PC-9 (cell line): Measurements from ENCODE around the gene GPR176. TPM values are rescaled to one million over a fixed set of nuclear protein-coding genes. Genes with fewer than 3 reads are reported as not detected.

ENCODE experiments used
- BruUV-seq: library from RNA; stranded (reverse); fragments of 400-500 nt; replicated peaks from 2 replicates; lab custom pipeline; 2021; lab: Mats Ljungman, UMichigan
- CTCF ChIA-PET: fragments of 300-600 bp; sonication (Branson Sonifier 250); formaldehyde crosslinking; loops from one replicate; lab custom pipeline; 2022; ENCODE audit warnings: antibody characterized with exemption; lab: Charles Lee
- POLR2A ChIA-PET: fragments of 300-600 bp; sonication (Branson Sonifier 250); formaldehyde crosslinking; loops from one replicate; lab custom pipeline; 2022; ENCODE audit warnings: antibody characterized with exemption; ENCODE audit not compliant: unreplicated experiment; lab: Charles Lee
- DNase-seq, 2 experiments: peaks; one replicate each; pipeline versions ENCODE4 v3.0.0 to v3.0.0-alpha.2; 2015 to 2022; ENCODE audit warnings: mixed read lengths in 1 of 2
- H2AFZ ChIP-seq: fragments of 200-600 bp; sonication (generic); 2 replicates; pipeline ENCODE4 v1.8.1; 2017; ENCODE audit warnings: antibody characterized with exemption
- H3F3A ChIP-seq: fragments of 200-600 bp; sonication (generic); 2 replicates; pipeline ENCODE4 v1.8.1; 2017; ENCODE audit warnings: antibody characterized with exemption, mild to moderate bottlenecking, low read depth; ENCODE audit not compliant: insufficient read depth
- H3K27ac ChIP-seq: fragments of 200-600 bp; sonication (generic); 2 replicates; pipeline ENCODE4 v1.6.1; 2016; ENCODE audit warnings: mixed run types
- H3K27me3 ChIP-seq: fragments of 200-600 bp; sonication (generic); 2 replicates; pipeline ENCODE4 v1.6.1; 2016; ENCODE audit warnings: low read depth, mixed run types; ENCODE audit not compliant: insufficient read depth
- H3K36me3 ChIP-seq: fragments of 200-600 bp; sonication (generic); 2 replicates; pipeline ENCODE4 v1.6.1; 2016; ENCODE audit warnings: low read depth, mixed run types
- H3K4me1 ChIP-seq: fragments of 200-600 bp; sonication (generic); replicated peaks from 2 replicates; pipeline ENCODE4 v1.6.1; 2016; ENCODE audit warnings: mixed run types; ENCODE audit not compliant: insufficient read depth
- H3K4me2 ChIP-seq: fragments of 200-600 bp; sonication (generic); 2 replicates; pipeline ENCODE4 v1.6.1; 2017; ENCODE audit warnings: mixed run types
- H3K4me3 ChIP-seq: fragments of 200-600 bp; sonication (generic); 2 replicates; pipeline ENCODE4 v1.6.1; 2016; ENCODE audit warnings: mixed run types
- H3K79me2 ChIP-seq: fragments of 200-600 bp; sonication (generic); 2 replicates; pipeline ENCODE4 v1.6.1; 2017; ENCODE audit warnings: low read depth, mixed run types
- H3K9me2 ChIP-seq: fragments of 200-600 bp; sonication (generic); 2 replicates; pipeline ENCODE4 v1.8.1; 2017; ENCODE audit warnings: mild to moderate bottlenecking; ENCODE audit not compliant: insufficient read depth
- H3K9me3 ChIP-seq: fragments of 200-600 bp; sonication (generic); 2 replicates; pipeline ENCODE4 v1.8.1; 2016; ENCODE audit warnings: low read depth; ENCODE audit not compliant: insufficient read depth
- H4K20me1 ChIP-seq: fragments of 200-600 bp; sonication (generic); 2 replicates; pipeline ENCODE4 v1.8.1; 2017; ENCODE audit not compliant: insufficient read depth
- CTCF ChIP-seq: fragments of 200-600 bp; sonication (generic); conservative IDR thresholded peaks from 2 replicates; pipeline ENCODE4 v1.6.1; 2017; ENCODE audit warnings: mixed run types, antibody characterized with exemption, mild to moderate bottlenecking, moderate library complexity
- EZH2 ChIP-seq: fragments of 200-600 bp; sonication (generic); IDR thresholded peaks from 2 replicates; pipeline ENCODE4 v1.8.0; 2017; ENCODE audit warnings: antibody characterized with exemption, low read depth
- intact Hi-C: fragments of 100-400 bp; cut with micrococcal nuclease; formaldehyde crosslinking; loops from one replicate; pipeline ENCODE4 v1.10.0; 2022; ENCODE audit not compliant: unreplicated experiment
- total RNA-seq: library from RNA; stranded (reverse); gene quantifications from 2 replicates; pipeline ENCODE4 v1.2.3, GENCODE V29; 2021

Gene GPR176
- total RNA-seq, 1 experiment from 2014 or later = 4.7 TPM

GRCh38 chr15:39777496-39777895 lies 142.6 kb downstream of the GPR176 start:
- no peak for TF ChIP-seq CTCF
- TF ChIP-seq EZH2 = no peak

GRCh38 chr15:39776068-39776467 lies 144.0 kb downstream of the GPR176 start:
- no peak overlapping the region for H3K4me3 ChIP-seq
- BruUV-seq = no TSS peak
- intact Hi-C loops = no loop called here
- no peaks in the 10 kb centered on the region for H3K4me1 ChIP-seq
- DNase-seq = no peak
- H2AFZ ChIP-seq = no peak overlapping the region
- no peaks in the 10 kb centered on the region for H3F3A ChIP-seq
- H3K27me3 ChIP-seq = no peaks in the 10 kb centered on the region
- no peaks in the 10 kb centered on the region for H3K9me3 ChIP-seq
- TF ChIP-seq EZH2 = no peak
- TF ChIP-seq CTCF = no peak
- CTCF ChIA-PET = no interaction called here
- H3K36me3 ChIP-seq = no peaks in the 10 kb centered on the region
- H3K79me2 ChIP-seq = no peaks in the 10 kb centered on the region
- POLR2A ChIA-PET = no interaction called here
- H3K4me2 ChIP-seq = no peak overlapping the region
- H3K27ac ChIP-seq = no peak overlapping the region
- H3K9me2 ChIP-seq = no peaks in the 10 kb centered on the region
- H4K20me1 ChIP-seq = no peaks in the 10 kb centered on the region

More at GRCh38 chr15:39777496-39777895, 142.6 kb downstream of the GPR176 start:
- ChIA-PET POLR2A (no interaction called here), CTCF (no interaction called here)
- H3K36me3 ChIP-seq = no peaks in the 10 kb centered on the region
- DNase-seq = no peak
- no peak overlapping the region for H3K4me3 ChIP-seq
- BruUV-seq = no TSS peak
- no peaks in the 10 kb centered on the region for H4K20me1 ChIP-seq
- no peaks in the 10 kb centered on the region for H3K9me3 ChIP-seq
- H2AFZ ChIP-seq = no peak overlapping the region
- no peaks in the 10 kb centered on the region for H3K27me3 ChIP-seq
- no peaks in the 10 kb centered on the region for H3K4me1 ChIP-seq
- H3K4me2 ChIP-seq = no peak overlapping the region
- no peaks in the 10 kb centered on the region for H3F3A ChIP-seq
- no peaks in the 10 kb centered on the region for H3K79me2 ChIP-seq
- no peak overlapping the region for H3K27ac ChIP-seq
- H3K9me2 ChIP-seq = no peaks in the 10 kb centered on the region
- intact Hi-C loops = no loop called here

- no peak for DNase-seq
- Histone ChIP-seq H3K4me2 (no peak overlapping the region), H3K36me3 (no peaks in the 10 kb centered on the region), H3K27ac (no peak overlapping the region), H4K20me1 (no peaks in the 10 kb centered on the region), H3K4me1 (no peaks in the 10 kb centered on the region), H3K27me3 (no peaks in the 10 kb centered on the region), H2AFZ (no peak overlapping the region), H3F3A (no peaks in the 10 kb centered on the region), H3K9me3 (no peaks in the 10 kb centered on the region), H3K4me3 (no peak overlapping the region), H3K79me2 (no peaks in the 10 kb centered on the region), H3K9me2 (no peaks in the 10 kb centered on the region)
- TF ChIP-seq CTCF (no peak), EZH2 (no peak)
- ChIA-PET POLR2A (no interaction called here), CTCF (interaction anchor here (0.6 kb wide), 2 partner anchors 30 to 376 kb away, joined by 4 to 5 read pairs; no protein-coding TSS in a partner anchor)
- intact Hi-C loops = no loop called here
- BruUV-seq = no TSS peak
These were observed 145.3 kb downstream of the GPR176 start for GRCh38 chr15:39774688-39775267.
